MM.1S (cell line): ENCODE results near the gene LCNL1.

Source experiments
- DNase-seq: peaks from one replicate; pipeline ENCODE4 v3.0.0-alpha.2; 2015
- H2AFZ ChIP-seq: fragments of 300-600 bp; sonication (generic); 2 replicates; pipeline ENCODE4 v1.6.0; 2016; ENCODE audit warnings: antibody characterized with exemption, low read length
- H3F3A ChIP-seq: fragments of 300-600 bp; sonication (generic); 2 replicates; pipeline ENCODE4 v1.6.1; 2016; ENCODE audit warnings: mild to moderate bottlenecking, antibody characterized with exemption, low read length, moderate library complexity, mixed read lengths; ENCODE audit not compliant: insufficient read depth
- H3K27ac ChIP-seq: fragments of 300-600 bp; sonication (generic); 2 replicates; pipeline ENCODE4 v1.5.1; 2016; ENCODE audit warnings: mild to moderate bottlenecking, low read length
- H3K27me3 ChIP-seq: fragments of 300-600 bp; sonication (generic); replicated peaks from 2 replicates; pipeline ENCODE4 v1.6.0; 2016; ENCODE audit warnings: low read length; ENCODE audit not compliant: insufficient read depth
- H3K36me3 ChIP-seq: fragments of 300-600 bp; sonication (generic); replicated peaks from 2 replicates; pipeline ENCODE4 v1.6.1; 2016; ENCODE audit warnings: mild to moderate bottlenecking, low read length, mixed read lengths; ENCODE audit not compliant: insufficient read depth
- H3K4me1 ChIP-seq: fragments of 300-600 bp; sonication (generic); 2 replicates; pipeline ENCODE4 v1.6.1; 2016; ENCODE audit warnings: low read length, mixed read lengths
- H3K4me2 ChIP-seq: fragments of 300-600 bp; sonication (generic); 2 replicates; pipeline ENCODE4 v1.6.0; 2016; ENCODE audit warnings: low read depth, low read length
- H3K4me3 ChIP-seq: fragments of 300-600 bp; sonication (generic); 2 replicates; pipeline ENCODE4 v1.5.1; 2016; ENCODE audit warnings: low read length, mixed read lengths
- H3K79me2 ChIP-seq: fragments of 300-600 bp; sonication (generic); 2 replicates; pipeline ENCODE4 v1.6.1; 2016; ENCODE audit warnings: mixed run types, low read length, mixed read lengths
- H3K9ac ChIP-seq: fragments of 300-600 bp; sonication (generic); 2 replicates; pipeline ENCODE4 v1.6.1; 2016; ENCODE audit warnings: low read length, mixed read lengths
- H3K9me2 ChIP-seq: fragments of 300-600 bp; sonication (generic); replicated peaks from 2 replicates; pipeline ENCODE4 v1.6.1; 2016; ENCODE audit warnings: mild to moderate bottlenecking, low read length, mixed read lengths; ENCODE audit not compliant: insufficient read depth
- H3K9me3 ChIP-seq: fragments of 300-600 bp; sonication (generic); replicated peaks from 2 replicates; pipeline ENCODE4 v1.6.1; 2016; ENCODE audit warnings: mild to moderate bottlenecking, low read length, mixed read lengths; ENCODE audit not compliant: insufficient read depth
- H4K20me1 ChIP-seq: fragments of 300-600 bp; sonication (generic); 2 replicates; pipeline ENCODE4 v1.6.1; 2016; ENCODE audit warnings: mild to moderate bottlenecking, low read length, moderate library complexity, mixed read lengths; ENCODE audit not compliant: insufficient read depth
- CTCF ChIP-seq: fragments of 300-600 bp; sonication (generic); IDR thresholded peaks from 2 replicates; pipeline ENCODE4 v1.5.1; 2016; ENCODE audit warnings: antibody characterized with exemption, low read length, mixed read lengths
- EZH2 ChIP-seq: fragments of 300-600 bp; sonication (generic); optimal IDR thresholded peaks from 2 replicates; pipeline ENCODE3; 2017; ENCODE audit warnings: low read depth, mild to moderate bottlenecking, antibody characterized with exemption, low read length, mixed read lengths
- EZH2phosphoT487 ChIP-seq: fragments of 300-600 bp; sonication (generic); IDR thresholded peaks from 2 replicates; pipeline ENCODE4 v1.6.1; 2018; ENCODE audit warnings: antibody characterized with exemption, low read length

The LCNL1 gene

GRCh38 chr9:136958473-136958872 lies 24.3 kb upstream of the LCNL1 start:
- Histone ChIP-seq H4K20me1 (no peaks in the 10 kb centered on the region), H3K4me2 (no peak overlapping the region), H2AFZ (no peak overlapping the region), H3K79me2 (no peaks in the 10 kb centered on the region), H3K9me2 (no peaks in the 10 kb centered on the region), H3K27ac (no peak overlapping the region), H3K9ac (no peak overlapping the region), H3K27me3 (peaks cover 88% of the 10 kb centered on the region), H3K36me3 (no peaks in the 10 kb centered on the region), H3K4me1 (no peaks in the 10 kb centered on the region), H3F3A (no peaks in the 10 kb centered on the region), H3K9me3 (no peaks in the 10 kb centered on the region), H3K4me3 (no peak overlapping the region)
- no peak for TF ChIP-seq CTCF
- TF ChIP-seq EZH2, result no peak
- no peak for TF ChIP-seq EZH2phosphoT487
- DNase-seq, result no peak

GRCh38 chr9:136958898-136959850 lies 23.6 kb upstream of the LCNL1 start:
- H3K4me2 ChIP-seq, result no peak overlapping the region
- no peak for DNase-seq
- TF ChIP-seq CTCF, result no peak
- no peak for TF ChIP-seq EZH2
- TF ChIP-seq EZH2phosphoT487, result no peak

GRCh38 chr9:136960212-136960937 lies 22.4 kb upstream of the LCNL1 start:
- H3K79me2 ChIP-seq, result no peaks in the 10 kb centered on the region
- no peaks in the 10 kb centered on the region for H3K4me1 ChIP-seq
- H3K36me3 ChIP-seq, result no peaks in the 10 kb centered on the region
- H2AFZ ChIP-seq, result no peak overlapping the region
- TF ChIP-seq EZH2phosphoT487 (no peak), CTCF (no peak), EZH2 (no peak)
- no peak overlapping the region for H3K27ac ChIP-seq
- DNase-seq, result no peak
- H3K9ac ChIP-seq, result no peak overlapping the region
- no peaks in the 10 kb centered on the region for H3F3A ChIP-seq
- H3K27me3 ChIP-seq, result peaks cover 82% of the 10 kb centered on the region
- H3K4me3 ChIP-seq, result no peak overlapping the region
- no peaks in the 10 kb centered on the region for H4K20me1 ChIP-seq
- no peak overlapping the region for H3K4me2 ChIP-seq
- no peaks in the 10 kb centered on the region for H3K9me2 ChIP-seq
- no peaks in the 10 kb centered on the region for H3K9me3 ChIP-seq

More at GRCh38 chr9:136958898-136959850, 23.6 kb upstream of the LCNL1 start:
- Histone ChIP-seq H3K4me3 (no peak overlapping the region), H3K4me1 (no peaks in the 10 kb centered on the region), H3K9me2 (no peaks in the 10 kb centered on the region), H3K9ac (no peak overlapping the region), H4K20me1 (no peaks in the 10 kb centered on the region), H3K27ac (no peak overlapping the region), H3K9me3 (no peaks in the 10 kb centered on the region), H3K79me2 (no peaks in the 10 kb centered on the region), H3K36me3 (no peaks in the 10 kb centered on the region), H3F3A (no peaks in the 10 kb centered on the region), H3K27me3 (peaks cover 84% of the 10 kb centered on the region), H2AFZ (no peak overlapping the region)
